ENCODE data around the gene TPCN2.
"Not testable (repeated sequence)": the region's sequence is repeated elsewhere in the genome, so short reads cannot be mapped to it uniquely, and the experiment has no call there.

Gene TPCN2

DNA sequence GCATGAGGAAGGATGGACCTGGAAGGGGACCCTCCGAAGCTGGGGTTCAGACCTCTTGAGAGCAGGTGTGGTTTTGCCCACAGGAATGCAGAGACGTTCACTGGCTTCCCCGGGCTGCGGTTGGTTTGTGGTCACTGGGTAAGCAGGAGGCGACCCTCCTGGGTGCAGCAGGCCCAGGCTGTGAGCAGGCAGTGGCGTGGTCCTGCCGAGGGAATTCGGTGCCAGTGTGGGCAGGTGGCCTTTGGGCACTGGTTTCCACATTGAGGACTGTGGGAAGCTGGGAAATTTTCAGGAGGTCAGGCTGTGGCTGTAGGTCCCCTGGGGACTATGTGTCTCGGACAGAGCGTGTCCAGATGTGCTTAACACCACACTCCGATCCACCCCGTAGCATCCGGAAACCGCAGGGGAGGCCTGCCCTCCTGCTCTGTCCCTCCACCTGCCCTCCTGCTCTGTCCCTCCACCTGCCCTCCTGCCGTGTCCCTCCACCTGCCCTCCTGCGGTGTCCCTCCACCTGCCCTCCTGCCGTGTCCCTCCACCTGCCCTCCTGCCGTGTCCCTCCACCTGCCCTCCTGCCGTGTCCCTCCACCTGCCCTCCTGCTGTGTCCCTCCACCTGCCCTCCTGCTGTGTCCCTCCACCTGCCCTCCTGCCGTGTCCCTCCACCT, 27.5 kb downstream of the TPCN2 start:
- peak; percentile 36 for DNase-seq (ENCODE audit: low read depth)

GRCh38 chr11:69076977-69077376, 28.2 kb downstream of the TPCN2 start:
- DNase-seq (ENCODE audit: low read depth), result not testable (repeated sequence)

- DNase-seq (ENCODE audit: low read depth), result no peak
Measured at GRCh38 chr11:69078508-69078907, 29.8 kb downstream of the TPCN2 start.

DNA sequence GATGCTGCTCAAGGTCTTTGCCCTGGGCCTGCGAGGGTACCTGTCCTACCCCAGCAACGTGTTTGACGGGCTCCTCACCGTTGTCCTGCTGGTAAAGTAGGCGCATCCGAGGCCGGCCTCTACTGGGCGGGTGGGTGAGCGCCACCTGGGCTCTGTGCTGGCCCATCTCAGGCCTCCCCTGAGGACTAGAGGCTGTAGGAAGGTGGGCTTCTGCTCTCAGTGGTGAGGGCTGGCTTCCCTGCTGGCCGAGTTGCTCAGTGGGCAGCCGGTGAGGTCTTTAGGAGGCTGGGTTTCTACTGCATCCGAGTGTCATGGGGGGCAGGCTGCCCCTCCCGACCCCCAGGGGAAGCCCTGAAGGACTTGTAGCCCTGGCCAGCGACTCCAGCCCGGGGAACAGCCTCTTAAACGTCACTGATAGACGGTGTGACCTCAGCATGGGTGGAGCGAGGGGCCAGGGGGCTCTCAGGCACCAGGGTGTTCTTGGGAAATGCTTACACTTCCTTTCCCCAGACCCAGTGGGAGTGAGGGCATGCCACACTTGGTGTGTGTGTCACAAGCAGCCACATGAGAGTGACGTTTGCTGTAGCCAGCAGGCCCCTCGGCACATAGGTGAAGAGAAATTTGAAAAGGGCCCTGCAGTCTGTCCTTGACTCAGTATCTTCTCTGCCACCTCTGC, 30.3 kb downstream of the TPCN2 start:
- DNase-seq (ENCODE audit: low read depth), result no peak

DNA sequence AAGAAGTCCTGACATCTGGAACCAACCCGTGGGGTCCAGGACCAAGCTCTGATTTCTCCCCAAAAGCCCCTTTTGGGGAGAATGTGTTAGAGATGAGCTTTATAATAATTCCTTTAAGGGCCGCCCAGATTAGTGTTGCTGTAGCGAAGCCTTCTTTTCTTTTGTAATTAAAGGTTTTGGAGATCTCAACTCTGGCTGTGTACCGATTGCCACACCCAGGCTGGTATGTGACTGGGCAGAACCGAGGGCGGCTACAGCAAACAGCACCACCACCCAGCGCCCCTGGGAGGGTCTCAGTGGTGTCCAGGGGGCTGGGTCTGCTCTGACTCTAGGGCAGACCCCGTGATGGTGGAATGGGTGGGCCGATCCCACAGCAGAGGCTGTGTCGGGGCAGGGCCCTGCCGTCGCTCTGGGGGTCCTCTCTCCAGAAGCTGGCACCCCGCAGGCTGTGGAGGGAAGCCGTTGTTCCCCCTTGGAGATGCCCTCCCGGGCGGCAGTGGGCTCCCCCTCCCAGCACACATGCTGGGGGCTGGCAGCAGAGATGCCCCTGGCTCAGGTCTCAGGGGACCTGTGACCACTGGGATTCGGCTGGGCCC, 31.0 kb downstream of the TPCN2 start:
- DNase-seq (ENCODE audit: low read depth), result no peak

DNA sequence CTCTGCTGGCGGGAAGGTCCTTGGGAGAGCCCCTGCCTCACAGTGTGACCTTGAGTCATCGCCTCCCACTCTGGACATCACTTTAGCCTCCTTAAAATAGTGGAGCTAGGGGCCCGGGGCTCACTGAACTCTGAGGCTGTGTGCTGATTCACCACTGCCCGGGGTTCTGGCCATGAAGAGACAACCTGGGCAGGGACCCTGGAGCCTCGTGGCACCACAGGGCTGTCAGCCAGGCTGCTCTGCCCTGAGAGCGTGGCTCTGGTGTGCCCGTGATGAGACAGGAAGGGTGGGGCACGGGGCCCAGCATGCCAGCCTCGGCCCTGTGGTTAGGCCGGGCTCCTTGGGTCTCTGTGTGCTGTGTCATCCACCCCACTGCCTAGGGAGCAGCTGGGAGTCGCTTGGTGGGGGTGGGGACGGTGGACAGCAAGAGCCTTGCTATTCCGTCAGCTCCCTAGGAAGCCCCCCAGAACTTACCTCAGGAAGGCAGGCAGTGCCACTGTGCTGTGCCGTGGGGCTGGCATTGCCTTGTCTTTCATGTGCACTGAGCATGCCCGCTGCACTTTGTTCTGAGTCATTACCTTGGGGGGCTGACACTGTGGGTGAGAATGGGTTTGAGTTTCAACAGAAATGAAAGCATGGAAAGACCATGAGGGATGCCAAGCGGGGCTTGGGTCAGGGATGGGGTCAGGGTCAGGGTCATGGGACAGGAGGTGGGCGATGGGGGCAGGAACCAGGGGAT, 31.7 kb downstream of the TPCN2 start:
- peak; percentile 83 for DNase-seq (ENCODE audit: low read depth)

DNA sequence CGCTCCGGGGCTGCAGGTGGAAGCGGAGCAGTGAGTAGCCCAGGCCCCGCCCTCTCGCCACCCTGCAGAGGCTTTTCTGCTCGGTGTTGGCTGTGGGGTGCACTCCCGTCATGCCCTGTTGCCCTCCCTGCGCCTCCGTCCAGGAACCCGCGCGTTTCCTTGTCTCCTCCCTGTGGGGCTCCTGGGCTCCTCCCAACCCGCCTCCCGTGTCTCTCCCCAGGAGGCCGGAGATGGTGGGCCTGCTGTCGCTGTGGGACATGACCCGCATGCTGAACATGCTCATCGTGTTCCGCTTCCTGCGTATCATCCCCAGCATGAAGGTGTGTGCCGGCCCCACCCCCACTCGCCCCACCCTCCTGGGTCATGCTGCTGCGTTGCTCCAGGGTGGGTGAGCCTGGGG, 32.4 kb downstream of the TPCN2 start:
- no peak for DNase-seq (ENCODE audit: low read depth)

GRCh38 chr11:69083531-69084247, 35.0 kb downstream of the TPCN2 start:
- DNase-seq (ENCODE audit: low read depth), result no peak

GRCh38 chr11:69084371-69084770, 35.6 kb downstream of the TPCN2 start:
- no peak for DNase-seq (ENCODE audit: low read depth)

- DNase-seq (ENCODE audit: low read depth), result no peak
Measured at GRCh38 chr11:69085490-69086095, 36.9 kb downstream of the TPCN2 start.

DNA sequence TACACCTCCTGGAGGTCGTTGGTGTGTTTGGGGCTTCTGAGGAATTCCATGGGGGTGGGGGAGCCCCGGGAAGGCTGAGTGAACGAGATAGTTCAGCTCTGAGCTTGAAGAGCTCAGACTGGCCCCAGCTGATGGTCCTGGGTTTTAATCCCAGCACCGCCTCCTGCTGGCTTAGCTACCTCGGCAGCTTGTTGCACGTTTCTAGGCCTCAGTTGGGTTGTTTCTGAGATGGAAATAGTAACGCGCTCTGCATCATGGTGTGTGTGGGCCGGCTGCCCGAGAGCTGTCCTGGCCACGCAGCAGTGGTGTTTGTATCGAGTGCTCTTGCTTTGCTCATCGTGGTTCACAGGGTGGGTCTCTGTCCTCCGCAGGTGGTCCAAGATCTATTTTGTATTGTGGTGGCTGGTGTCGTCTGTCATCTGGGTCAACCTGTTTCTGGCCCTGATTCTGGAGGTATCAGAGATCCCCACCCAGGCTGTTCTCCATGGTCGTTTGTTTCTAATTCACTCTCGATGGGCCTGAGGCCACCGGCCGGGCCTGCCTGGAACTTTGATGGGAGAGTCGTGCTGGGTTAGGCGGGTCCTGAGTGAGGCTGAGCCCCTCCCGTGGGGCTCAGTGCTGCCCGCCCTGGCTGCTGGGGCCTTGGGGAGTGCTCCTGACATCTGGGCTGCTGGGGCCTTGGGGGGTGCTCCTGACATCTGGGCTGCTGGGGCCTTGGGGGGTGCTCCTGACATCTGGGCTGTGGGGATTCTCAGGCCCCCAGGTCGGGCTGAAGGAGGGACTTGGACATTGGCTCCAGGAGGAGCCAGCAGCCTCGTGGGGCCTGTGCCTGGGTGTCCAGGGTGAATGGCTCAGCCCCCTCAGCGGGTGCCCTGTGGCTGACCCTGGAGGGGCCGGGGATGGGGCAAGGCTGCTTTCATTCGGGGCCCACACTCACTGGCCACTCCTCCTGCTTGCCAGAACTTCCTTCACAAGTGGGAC, 37.7 kb downstream of the TPCN2 start:
- DNase-seq (ENCODE audit: low read depth), result no peak

DNA sequence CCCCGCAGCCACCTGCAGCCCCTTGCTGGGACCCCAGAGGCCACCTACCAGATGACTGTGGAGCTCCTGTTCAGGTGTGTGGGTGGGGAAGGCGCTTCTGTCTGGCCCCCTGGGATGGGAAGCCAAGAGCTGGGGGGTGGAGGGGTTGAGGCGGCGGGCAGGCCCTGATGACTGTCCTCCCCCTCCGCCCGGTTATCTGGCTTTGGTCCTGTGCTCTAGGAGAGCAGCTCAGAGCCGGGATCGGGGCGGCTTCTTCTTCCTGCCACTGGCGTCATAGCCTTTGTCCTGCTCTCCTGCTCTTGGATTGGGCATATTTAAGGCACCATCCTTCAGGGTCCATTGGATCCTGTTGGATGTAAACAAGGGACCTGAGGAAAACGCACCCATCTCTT, 38.4 kb downstream of the TPCN2 start:
- DNase-seq (ENCODE audit: low read depth), result no peak

GRCh38 chr11:69087811-69088210, 39.1 kb downstream of the TPCN2 start:
- DNase-seq (ENCODE audit: low read depth), result no peak

- peak; percentile 40 for DNase-seq (ENCODE audit: low read depth)
Measured at GRCh38 chr11:69088676-69089146, 40.0 kb downstream of the TPCN2 start.

DNA sequence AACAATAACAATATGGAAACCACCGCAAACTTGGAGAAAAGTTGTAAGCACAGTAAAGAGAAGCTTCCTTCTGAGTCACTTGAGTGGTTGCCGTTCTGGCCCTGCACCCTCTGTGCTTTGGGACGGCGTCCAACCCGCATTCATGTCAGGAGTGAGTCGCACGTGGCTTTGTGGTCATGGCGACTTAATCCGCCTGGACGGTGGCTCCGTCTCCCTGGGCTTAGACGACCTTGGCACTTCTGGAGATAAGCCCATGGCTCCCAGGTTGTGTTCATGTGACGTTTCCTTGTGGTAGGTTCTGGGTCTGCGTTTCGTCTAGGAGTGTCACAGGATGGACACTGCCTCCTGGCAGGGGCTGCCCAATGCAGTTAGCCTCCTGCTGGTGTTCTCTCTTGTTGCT, 40.5 kb downstream of the TPCN2 start:
- DNase-seq (ENCODE audit: low read depth), result peak; percentile 46

DNA sequence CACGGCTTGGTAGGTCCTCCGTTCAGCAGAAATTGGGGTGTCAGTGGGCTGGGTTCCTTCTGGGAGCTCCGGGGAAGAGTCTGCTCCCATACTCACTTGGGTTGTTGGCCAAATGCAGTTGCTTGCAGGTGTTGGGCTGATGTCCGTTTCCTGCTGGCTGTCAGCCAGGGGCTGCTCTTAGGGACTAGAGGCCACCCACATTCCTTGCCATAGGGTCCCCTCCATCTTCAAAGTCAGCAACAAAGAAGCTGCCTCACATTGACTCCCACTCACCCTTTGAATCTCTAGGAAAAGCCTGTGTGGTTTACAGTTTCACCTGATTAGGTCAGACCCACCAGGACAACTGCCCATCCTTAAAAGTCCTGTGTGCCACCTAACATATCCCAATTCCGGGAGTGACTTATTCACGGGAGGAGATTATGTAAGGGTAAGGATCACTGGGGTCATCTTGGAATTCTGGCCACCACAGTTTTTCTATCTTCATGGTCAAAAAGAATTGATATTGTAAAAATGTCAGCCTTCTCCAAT, 43.0 kb downstream of the TPCN2 start:
- DNase-seq (ENCODE audit: low read depth), result no peak

DNA sequence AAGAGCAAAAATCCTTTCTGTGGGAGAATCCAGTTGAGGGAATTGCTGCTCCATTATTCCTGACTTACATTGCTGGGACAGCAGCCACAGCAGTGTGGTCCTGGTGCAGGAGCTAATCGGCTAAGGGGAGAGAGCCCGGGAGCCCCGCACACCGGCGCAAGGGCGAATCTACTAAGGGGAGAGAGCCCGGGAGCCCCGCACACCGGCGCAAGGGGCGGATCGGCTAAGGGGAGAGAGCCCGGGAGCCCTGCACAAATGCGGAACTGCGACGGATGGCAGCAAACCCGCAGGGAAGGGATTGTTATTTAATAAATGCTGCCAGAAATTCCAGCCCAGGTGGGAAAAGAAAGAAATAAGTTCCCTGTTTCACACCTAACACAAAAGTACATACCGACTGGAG, 43.5 kb downstream of the TPCN2 start:
- no peak for DNase-seq (ENCODE audit: low read depth)

DNA sequence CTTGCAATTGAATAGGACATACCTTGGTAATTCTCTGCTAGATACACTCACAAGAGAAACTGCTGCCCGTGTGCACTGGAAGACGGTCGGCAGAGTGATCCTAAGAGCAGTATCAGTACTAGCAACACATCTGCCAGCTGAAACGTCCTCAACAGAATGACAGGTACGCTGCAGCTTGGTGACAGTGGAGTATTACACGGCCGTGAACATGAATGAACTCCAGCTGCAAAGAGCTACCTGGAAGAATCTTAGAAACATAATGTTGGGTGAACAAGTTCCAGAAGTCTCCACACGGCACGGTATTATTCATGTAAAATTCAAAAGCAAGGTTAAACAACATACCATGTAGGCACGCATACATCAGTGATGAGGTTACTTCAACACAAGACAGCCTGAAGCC, 44.4 kb downstream of the TPCN2 start:
- no peak for DNase-seq (ENCODE audit: low read depth)

DNA sequence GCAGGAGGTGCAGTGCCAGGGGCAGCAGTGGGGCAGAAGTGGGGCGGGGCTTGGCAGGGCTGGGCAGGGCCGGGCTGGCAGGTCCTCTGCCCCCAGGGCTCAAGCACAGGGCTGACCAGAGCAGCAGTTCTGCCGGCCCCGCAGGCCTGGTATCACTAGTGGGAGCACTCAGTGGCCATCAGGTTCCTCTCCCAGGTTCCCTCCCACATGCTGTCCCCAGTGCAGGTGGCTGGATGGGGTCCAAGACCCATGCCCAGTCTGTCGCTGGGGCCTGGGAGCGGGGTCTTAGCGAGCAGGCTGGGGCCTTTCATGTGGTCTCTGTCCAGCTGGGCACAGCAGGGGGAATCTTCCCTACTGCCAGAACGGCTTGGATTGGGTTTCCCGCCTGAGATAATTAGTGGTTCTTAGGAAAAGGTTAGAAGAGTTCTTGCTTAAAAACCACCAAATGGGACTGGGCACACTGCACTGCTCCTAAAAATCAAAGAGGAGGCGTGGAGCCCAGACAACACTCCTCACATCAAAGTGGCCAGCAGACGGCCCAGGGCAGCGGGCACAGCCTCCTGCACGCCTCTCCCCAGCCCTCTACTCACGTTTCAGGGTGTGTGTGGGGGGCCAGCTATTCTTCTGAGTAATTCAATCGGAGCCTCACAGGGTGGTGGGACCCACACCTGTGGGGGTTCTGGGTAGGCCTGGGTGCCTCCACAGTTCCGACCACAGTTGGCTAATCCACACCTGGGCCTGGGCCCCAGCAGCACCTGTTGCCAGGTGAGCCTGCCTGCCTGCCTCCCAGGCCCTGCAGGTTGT, 45.6 kb downstream of the TPCN2 start:
- DNase-seq (ENCODE audit: low read depth), result no peak

Measured in HS-27A (cell line).